A172 (cell line): Measurements from ENCODE around the gene NSDHL. TPM values are rescaled to one million over a fixed set of nuclear protein-coding genes. Genes with fewer than 3 reads are reported as not detected.
A peak's percentile ranks its signal among the peaks of the same experiment; 100 is the strongest.
"Not testable (repeated sequence)": the region's sequence is repeated elsewhere in the genome, so short reads cannot be mapped to it uniquely, and the experiment has no call there.

ENCODE experiments used
- DNase-seq: peaks from one replicate; pipeline ENCODE4 v3.0.0-alpha.2; 2015; ENCODE audit warnings: low spot score
- total RNA-seq: library from RNA; depleted of rRNA; stranded (reverse); fragments of >200 nt; shearing (Covaris generic); gene quantifications from 2 replicates; pipeline ENCODE4 v1.2.3, GENCODE V29; 2014; rRNA removed

Gene NSDHL
- 28.9 and 29.6 TPM in 2 replicates for total RNA-seq

DNA sequence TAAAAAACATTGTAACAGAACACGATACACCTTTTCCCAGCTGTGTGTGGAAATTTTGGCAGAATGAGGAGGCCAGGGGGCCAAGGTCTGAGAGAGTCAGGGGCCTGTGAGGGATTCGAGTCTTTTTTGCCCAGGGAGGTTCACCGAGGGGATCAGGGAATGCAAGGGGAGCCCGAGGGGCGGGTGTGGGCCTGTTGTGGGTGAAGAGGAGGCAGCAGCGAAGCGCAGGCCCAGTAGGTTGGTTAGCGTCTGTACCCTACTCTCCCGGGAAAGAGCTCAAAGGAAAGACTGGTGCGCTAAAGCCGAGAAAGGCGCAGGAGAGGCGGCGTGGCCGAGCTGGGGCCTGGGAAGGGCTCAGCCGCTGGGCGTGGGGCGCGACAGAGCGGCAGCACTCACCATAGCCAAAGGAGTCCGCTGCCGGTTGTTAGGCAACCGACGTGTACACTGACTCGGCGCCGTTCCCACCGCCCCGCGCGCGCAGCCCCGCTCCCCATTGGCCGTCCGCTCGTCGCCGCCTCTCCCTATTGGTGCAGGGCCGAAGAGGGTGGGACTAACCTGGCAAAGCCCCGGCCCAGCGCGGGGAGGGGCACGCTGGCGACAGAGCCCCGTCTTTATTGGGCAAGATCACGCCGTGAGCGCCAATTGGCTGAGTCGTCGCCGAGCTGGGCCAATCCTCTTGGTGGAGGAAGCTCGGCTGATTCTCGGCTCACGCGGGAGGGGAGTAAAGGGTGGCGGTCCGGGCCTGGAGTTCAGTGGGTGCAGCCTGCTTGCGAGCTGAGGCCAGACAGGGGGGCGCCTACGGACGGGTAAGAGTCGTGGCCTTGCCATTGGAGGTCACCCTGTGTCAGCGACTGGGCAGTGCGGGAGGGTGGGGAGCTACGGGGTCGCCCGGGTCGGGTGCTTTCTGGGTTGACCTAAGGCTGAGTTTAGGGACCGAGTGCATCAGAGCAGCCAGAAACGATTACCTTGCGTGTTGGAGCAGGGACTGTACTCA lies at the start of gene NSDHL, which contains the start of gene CETN2:
NSDHL (plus strand) TSS at position 752 of the 994 bp plus-strand sequence. CDS start 15,262 bp downstream, outside the sequence.
CETN2 (minus strand) TSS at position 446 of the 994 bp plus-strand sequence; CDS start at position 399, 47 bp downstream.
- peak; percentile 95 for DNase-seq

GRCh38 chrX:152787062-152787461 lies 43.8 kb upstream of the NSDHL start:
- not testable (repeated sequence) for DNase-seq

DNA sequence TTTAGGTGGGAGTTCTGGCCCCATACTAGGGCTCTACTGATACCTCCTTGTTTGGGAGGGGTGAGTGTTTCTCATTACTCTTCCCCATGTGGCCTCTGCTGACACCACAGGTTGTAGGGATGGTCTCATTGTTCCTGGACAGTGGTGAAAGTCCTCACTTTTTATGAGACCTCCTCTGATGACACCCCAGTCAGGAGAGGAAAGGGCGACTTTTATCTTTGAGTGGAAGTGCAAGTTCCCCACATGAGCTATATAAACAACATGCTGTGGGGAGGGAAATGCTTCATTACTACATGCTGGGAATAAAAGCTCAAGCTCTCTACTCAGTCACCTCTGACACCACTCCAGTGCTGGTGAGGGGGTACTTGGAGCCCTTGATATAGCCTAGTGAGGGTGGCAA lies 31.9 kb upstream of the NSDHL start:
- DNase-seq, result no peak

GRCh38 chrX:152806035-152806434 lies 24.8 kb upstream of the NSDHL start:
- no peak for DNase-seq

GRCh38 chrX:152810403-152810802 lies 20.5 kb upstream of the NSDHL start:
- no peak for DNase-seq

- DNase-seq, result no peak
Observed at GRCh38 chrX:152813206-152813605, 17.7 kb upstream of the NSDHL start.

DNA sequence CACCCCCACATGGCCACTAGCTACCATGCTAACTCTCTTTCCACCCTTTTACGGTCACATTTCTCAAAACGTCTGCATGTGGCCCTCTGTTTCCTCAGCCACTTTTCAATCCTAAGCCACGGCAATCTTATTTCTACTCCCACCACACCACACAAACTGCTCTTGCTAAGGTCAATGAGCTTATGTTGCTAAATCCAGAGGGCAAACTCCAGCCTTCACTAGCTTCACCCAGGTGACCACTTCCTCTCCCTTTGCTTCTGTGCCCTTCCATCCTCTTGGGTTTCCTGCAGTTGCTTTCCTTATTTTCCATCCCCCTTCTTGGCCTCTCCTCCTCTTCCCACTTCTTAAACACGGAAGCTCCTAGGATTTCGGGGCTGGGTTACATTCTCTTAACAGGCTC lies 16.8 kb upstream of the NSDHL start:
- DNase-seq, result no peak

GRCh38 chrX:152817078-152817764 lies 13.6 kb upstream of the NSDHL start:
- peak; percentile 52 for DNase-seq

DNA sequence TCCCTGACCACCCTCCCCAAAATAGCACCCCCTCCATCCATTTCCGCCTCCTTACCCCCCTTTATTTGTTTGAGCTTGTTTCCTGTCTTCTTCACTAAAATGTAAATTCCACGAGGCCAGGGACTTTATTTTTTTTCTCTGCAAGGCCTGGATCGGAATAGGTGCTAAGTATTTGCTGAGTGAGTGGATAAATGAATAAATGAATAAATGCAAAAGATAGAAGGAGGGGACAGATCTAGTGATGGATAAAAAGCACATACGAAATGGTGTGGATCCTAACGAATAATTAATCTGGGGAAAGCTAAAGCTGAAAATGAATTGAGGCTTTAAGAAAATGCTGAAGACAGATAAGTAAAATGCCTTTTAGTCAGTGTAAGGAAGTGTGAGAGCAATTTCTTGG lies 12.5 kb upstream of the NSDHL start:
- no peak for DNase-seq

GRCh38 chrX:152819266-152819665 lies 11.6 kb upstream of the NSDHL start:
- no peak for DNase-seq

GRCh38 chrX:152819732-152820131 lies 11.1 kb upstream of the NSDHL start:
- no peak for DNase-seq

- DNase-seq, result peak; percentile 41
Observed at GRCh38 chrX:152821145-152821765, 9.6 kb upstream of the NSDHL start.

DNA sequence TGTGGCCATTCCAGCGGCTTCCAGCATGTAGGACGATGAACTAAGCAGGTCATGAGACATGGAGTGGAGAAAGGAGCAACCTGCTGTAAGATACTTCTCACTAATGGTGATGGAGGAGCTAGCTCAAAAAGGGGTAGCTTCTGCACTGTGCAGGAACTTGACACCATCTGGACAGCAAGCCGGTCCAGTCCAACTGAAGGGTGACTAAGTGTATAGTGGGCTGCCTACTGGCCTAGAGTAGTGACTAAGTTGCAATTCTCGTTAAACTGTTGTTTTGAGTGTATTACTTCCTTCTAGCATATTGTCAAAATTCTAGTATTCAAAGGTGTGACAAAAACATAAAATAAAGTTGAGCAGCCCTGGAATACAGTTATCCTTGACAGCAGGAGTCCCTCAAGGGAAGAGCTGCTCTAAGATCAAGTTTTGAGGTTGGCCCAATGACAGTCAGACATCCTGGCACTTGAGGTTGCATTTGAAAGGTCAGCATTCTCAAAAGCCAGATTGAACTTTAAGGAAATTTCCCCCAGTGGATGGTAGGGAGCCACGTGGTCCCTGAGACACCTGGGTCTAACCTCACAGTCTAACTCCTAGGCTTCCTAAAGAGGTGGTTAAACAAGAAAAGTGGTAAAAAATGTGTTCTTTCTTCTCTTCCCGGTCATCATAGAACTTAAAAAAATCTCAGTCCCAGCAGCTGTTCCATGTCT lies 8.3 kb upstream of the NSDHL start:
- no peak for DNase-seq

GRCh38 chrX:152823657-152824056 lies 7.2 kb upstream of the NSDHL start:
- DNase-seq, result no peak

DNA sequence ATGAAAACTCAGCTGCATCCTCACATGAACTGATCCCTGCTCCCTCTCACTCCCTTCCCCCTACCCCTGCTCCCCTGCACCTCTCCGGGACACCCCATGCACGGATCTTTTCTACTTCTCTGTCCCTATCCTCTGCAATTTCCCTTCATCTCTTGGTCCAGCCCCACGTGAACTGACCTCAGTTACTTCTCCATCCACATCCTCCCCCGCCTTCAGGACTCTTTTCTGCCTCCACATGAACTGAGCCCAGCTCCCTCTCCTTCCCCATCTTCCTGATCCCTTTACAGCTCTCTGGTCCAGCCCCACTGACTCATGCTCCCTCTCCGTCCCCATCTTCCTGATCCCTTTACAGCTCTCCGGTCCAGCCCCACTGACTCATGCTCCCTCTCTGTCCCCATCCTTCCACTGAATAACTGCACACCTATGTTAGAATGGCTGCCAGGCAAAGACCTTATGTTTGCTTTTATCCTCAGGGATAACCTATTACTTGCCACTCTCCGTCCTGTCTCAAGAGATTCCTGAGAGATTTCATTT lies 6.0 kb upstream of the NSDHL start:
- no peak for DNase-seq

DNA sequence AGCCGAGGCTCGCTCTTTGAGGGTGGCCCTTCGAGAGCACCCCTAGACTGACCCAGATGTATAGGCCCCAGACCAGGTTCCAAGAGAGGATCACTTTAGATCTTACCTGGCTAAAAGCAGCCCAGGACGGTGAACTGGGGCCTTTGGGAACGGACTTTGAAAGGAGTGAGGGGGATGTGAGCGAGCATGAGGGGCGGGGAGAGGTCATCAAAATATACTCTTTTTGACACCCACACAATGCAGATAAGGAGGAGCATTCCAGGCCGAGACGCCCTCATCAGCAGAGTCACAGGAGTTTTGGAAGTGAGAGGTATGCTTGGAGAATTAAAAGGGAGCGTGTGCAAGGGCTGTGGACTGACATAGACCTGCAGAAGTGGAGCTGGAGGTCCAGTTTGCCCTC lies 528 bp downstream of the NSDHL start:
- no peak for DNase-seq

DNA sequence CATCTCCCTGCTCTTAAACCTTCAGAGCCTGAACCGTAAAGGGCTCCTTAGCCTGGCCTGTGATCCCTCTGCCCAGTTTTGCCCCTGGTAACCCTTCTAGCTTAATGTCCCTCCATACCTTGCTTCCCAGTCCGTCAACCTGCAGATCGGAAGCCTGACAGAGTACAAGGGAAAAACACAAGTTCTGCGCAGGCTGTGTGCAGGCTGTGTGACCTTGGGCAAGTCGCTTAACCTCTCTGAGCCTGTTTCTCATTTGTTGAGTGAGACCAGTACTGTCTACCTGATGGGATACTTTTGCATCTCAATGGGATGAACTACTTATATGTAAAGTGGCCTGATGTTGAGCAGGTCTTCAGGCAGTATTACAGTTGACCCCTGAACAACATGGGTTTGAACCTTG lies 1.7 kb downstream of the NSDHL start:
- DNase-seq, result no peak

DNA sequence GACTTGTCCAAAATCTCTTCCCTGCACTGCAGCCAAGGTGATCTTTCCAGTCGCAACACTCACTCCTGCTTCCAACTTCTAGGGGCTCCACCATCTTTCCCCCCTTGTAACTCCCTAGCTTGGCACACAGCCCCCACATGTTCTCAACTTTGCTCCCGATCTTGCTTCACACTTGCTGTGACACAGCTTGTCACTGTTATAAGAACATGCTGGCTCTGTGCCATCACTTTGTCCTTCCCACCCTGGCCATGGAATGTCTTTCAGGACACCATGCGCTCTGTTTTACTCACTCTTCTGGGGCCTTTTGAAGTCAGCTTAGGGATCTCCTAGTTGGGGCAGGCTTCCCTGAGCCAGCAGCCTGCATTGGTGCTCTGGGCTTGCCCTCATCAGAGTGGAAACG lies 2.5 kb downstream of the NSDHL start:
- DNase-seq, result no peak

DNA sequence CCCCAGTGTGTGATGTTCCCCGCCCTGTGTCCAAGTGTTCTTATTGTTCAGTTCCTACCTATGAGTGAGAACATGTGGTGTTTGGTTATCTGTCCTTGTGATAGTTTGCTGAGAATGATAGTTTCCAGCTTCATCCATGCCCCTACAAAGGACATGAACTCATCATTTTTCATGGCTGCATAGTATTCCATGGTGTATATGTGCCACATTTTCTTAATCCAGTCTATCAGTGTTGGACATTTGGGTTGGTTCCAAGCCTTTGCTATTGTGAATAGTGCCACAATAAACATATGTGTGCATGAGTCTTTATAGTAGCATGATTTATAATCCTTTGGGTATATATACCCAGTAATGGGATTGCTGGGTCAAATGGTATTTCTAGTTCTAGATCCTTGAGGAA lies 4.6 kb downstream of the NSDHL start:
- DNase-seq, result not testable (repeated sequence)

DNA sequence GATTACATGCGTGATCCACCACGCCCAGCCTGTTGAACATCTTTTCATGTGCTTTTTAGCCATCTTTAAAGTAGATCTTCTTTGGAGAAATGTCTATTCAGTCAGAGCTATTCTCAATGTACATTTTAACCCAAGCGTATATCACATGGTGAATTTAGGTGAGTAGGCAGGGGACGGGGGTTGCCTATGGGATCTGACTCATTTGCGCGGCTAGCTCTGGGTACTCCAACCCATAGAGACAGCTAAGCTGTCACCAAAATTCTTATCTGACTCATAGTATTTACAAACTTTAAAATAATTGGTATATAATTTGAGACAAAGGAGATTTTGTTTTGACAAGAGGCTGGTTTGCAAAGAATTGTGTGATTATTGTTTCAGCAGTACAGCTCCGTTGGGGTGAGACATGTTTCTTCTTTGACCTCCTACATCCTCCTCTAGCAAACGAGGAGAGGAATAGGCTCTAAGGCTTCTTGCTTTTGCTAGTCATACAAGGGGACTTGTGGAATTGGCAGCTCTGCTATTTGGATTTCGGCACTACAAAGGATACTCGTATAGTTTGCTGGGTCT lies 12.0 kb downstream of the NSDHL start:
- DNase-seq, result no peak

GRCh38 chrX:152843852-152844251 lies 13.0 kb downstream of the NSDHL start:
- DNase-seq, result no peak
